Measurements from ENCODE around the gene PRKCD.

DNA sequence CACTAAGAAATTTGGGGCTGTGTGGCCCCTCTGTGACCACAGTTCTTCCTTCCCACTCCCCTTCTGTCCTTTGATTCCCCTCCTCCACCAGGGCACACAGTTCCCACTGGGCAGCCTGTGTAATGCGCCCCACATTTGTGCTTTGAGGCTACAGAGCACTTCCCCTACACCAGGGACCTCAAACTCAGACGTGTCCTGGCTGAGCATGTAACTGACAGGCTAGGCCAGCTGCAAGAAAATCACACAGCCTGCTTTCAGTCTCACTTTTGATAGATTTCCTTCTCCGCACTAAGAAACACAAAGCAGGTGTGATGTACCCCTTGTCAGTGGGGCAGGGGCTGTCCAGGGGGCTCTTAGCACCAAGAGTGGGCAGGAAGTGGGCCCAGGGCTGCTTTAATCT, 29.6 kb downstream of the PRKCD start:
- TF ChIP-seq EZH2 (IDR thresholded peaks at IDR 0.05; ENCODE audit: insufficient read depth, poor library complexity, severe bottlenecking) (no peak), EZH2phosphoT487 (IDR thresholded peaks at IDR 0.05; ENCODE audit: insufficient read depth, low read depth) (no peak)

Measured in GM23248 (cell line).